Measurements from ENCODE around the gene GRK4. TPM values are rescaled to one million over a fixed set of nuclear protein-coding genes. Genes with fewer than 3 reads are reported as not detected.
A peak's percentile ranks its signal among the peaks of the same experiment; 100 is the strongest.

GRK4 gene
- total RNA-seq, 1 experiment from 2014 or later, result 4.2 TPM

GRCh38 chr4:2933566-2934076, 29.8 kb upstream of the GRK4 start (continued):
- no peak for TF ChIP-seq POLR2A (IDR thresholded peaks at IDR 0.05; ENCODE audit: borderline replicate concordance, extremely low read depth, insufficient read depth, insufficient read length)
- TF ChIP-seq RAD21 (IDR thresholded peaks at IDR 0.05; ENCODE audit: low read depth), result no peak
- TF ChIP-seq SRF (IDR thresholded peaks at IDR 0.05; ENCODE audit: low read depth), result no peak

GRCh38 chr4:2934077-2934812, 29.1 kb upstream of the GRK4 start:
- Histone ChIP-seq H3K4me1 (ENCODE audit: control insufficient read depth in 1 of 2, insufficient read depth in 2 of 2, low read length in 2 of 2) (peaks cover 24 to 45% of the 10 kb centered on the region in 2 experiments), H3K9me3 (ENCODE audit: control insufficient read depth in 1 of 2, insufficient read depth in 1 of 2, low read depth in 1 of 2, low read length in 2 of 2) (no peaks in the 10 kb centered on the region), H3K79me2 (ENCODE audit: insufficient read depth, low read length) (peaks cover 36% of the 10 kb centered on the region), H3K36me3 (ENCODE audit: control insufficient read depth in 1 of 2, insufficient read depth in 2 of 2, low read length in 2 of 2) (peaks cover 7 to 42% of the 10 kb centered on the region in 2 experiments; a peak in 2 of 4 replicates), H4K20me1 (ENCODE audit: insufficient read depth) (peaks cover 5% of the 10 kb centered on the region; the same call in 1 of the 2 replicates), H3K27me3 (ENCODE audit: insufficient read depth, low read length) (no peaks in the 10 kb centered on the region), H3K4me3 (replicated peaks in 1 of 2; ENCODE audit: low read depth in 1 of 2, low read length in 2 of 2) (peak overlapping the region; percentile 95 to 98), H3K27ac (ENCODE audit: low read depth, low read length) (peak overlapping the region; percentile 73), H2AFZ (ENCODE audit: low read depth, low read length, poor library complexity, severe bottlenecking) (no peak overlapping the region), H3K9ac (ENCODE audit: low read length) (peak overlapping the region; percentile 99), H3K9me2 (ENCODE audit: insufficient read depth) (no peaks in the 10 kb centered on the region), H3K4me2 (ENCODE audit: low read length) (peak overlapping the region; percentile 89)
- intact Hi-C loops (cut with micrococcal nuclease), result loop anchor here (2.0 kb wide), 1 partner anchor 169 kb away; no protein-coding TSS in a partner anchor
- BruUV-seq (replicated peaks), result no TSS peak
- POLR2A ChIA-PET, result no interaction called here
- DNase-seq (ENCODE audit: low read depth, low spot score) (no peak), ATAC-seq (peak; percentile 3)
- RAD21 ChIA-PET (ENCODE audit: low non-redundant PET in 1 of 2, low total read pairs in 2 of 2, uncharacterized antibody in 2 of 2, unreplicated experiment in 2 of 2), result interaction anchor here in 1 of 2 experiments (1.0 kb wide), 1 partner anchor 172 kb away, joined by 3 read pairs; no protein-coding TSS in a partner anchor
- CTCF ChIA-PET, result no interaction called here
- no peak for TF ChIP-seq ZFX (IDR thresholded peaks at IDR 0.05)
- no peak for TF ChIP-seq ZBTB33 (IDR thresholded peaks at IDR 0.05; ENCODE audit: extremely low read depth, insufficient replicate concordance, low read length)
- TF ChIP-seq ZNF274 (IDR thresholded peaks at IDR 0.05; ENCODE audit: low read depth, low read length), result no peak
- TF ChIP-seq SIN3A (IDR thresholded peaks at IDR 0.05; ENCODE audit: low read depth), result no peak
- TF ChIP-seq JUND (IDR thresholded peaks at IDR 0.05), result no peak
- no peak for TF ChIP-seq YY1 (IDR thresholded peaks at IDR 0.05; ENCODE audit: extremely low read depth, insufficient replicate concordance, low read depth, low read length)
- no peak for TF ChIP-seq ELF1 (IDR thresholded peaks at IDR 0.05; ENCODE audit: borderline replicate concordance, low read depth)
- no peak for TF ChIP-seq REST (IDR thresholded peaks at IDR 0.05; ENCODE audit: low read depth)
- no peak for TF ChIP-seq EZH2phosphoT487 (IDR thresholded peaks at IDR 0.05; ENCODE audit: borderline replicate concordance)
- no peak for TF ChIP-seq POLR2AphosphoS5 (IDR thresholded peaks at IDR 0.05; ENCODE audit: low read depth, low read length)
